Tibial artery (tissue), 4 donors: ENCODE measurements around the gene CDC6.

Source experiments
- DNase-seq, 2 donors: peaks; one replicate each; pipeline ENCODE4 v3.0.0-alpha.2; 2019
- H3K27ac ChIP-seq, 2 donors: fragments of 200-600 bp; sonication (generic) in 1 of 2; 1 replicate in 1 of 2; 2 replicates in 1 of 2; pipeline ENCODE4 v1.5.1; 2018 to 2019; ENCODE audit warnings: mild to moderate bottlenecking in 1 of 2
- H3K27me3 ChIP-seq, 2 donors: fragments of 200-600 bp; sonication (generic) in 1 of 2; one replicate each; pipeline versions ENCODE4 v1.5.1 to v1.6.0; 2016 to 2019
- H3K36me3 ChIP-seq, 3 donors: fragments of 200-600 bp; sonication (generic) in 2 of 3; one replicate each; pipeline ENCODE4 v1.5.1; 2016 to 2019; ENCODE audit warnings: mild to moderate bottlenecking in 2 of 3
- H3K4me1 ChIP-seq, 4 donors: fragments of 200-600 bp; sonication (generic) in 2 of 4; 1 replicate in 3 of 4; 2 replicates in 1 of 4; pipeline ENCODE4 v1.5.1; 2016 to 2019
- H3K4me3 ChIP-seq, 2 donors: fragments of 200-600 bp; sonication (generic) in 1 of 2; 1 replicate in 1 of 2; 2 replicates in 1 of 2; pipeline ENCODE4 v1.5.1; 2018 to 2019; ENCODE audit warnings: mild to moderate bottlenecking in 2 of 2
- H3K9me3 ChIP-seq, 3 donors: fragments of 200-600 bp; sonication (generic) in 1 of 3; one replicate each; pipeline ENCODE4 v1.5.1; 2016 to 2019
- intact Hi-C: fragments of 100-400 bp; cut with DNase I; formaldehyde crosslinking; loops from one replicate; pipeline ENCODE4 v1.15.0; 2023; ENCODE audit warnings: low total_unique reads
- TF ChIP-seq, protein P1 (sequence below), 2 experiments: fragments of 200-600 bp in 1 of 2; fragments of 450-650 bp in 1 of 2; IDR thresholded peaks; one replicate each; pipeline ENCODE4 v1.5.1; 2017 to 2019; ENCODE audit warnings: antibody characterized with exemption in 2 of 2, mild to moderate bottlenecking in 1 of 2, moderate library complexity in 1 of 2

Gene CDC6

GRCh38 chr17:40326832-40327199 lies 39.1 kb downstream of the CDC6 start:
- H3K4me3 ChIP-seq = peak overlapping the region in 1 of 2 donors; percentile 27
- TF ChIP-seq, protein P1, sequence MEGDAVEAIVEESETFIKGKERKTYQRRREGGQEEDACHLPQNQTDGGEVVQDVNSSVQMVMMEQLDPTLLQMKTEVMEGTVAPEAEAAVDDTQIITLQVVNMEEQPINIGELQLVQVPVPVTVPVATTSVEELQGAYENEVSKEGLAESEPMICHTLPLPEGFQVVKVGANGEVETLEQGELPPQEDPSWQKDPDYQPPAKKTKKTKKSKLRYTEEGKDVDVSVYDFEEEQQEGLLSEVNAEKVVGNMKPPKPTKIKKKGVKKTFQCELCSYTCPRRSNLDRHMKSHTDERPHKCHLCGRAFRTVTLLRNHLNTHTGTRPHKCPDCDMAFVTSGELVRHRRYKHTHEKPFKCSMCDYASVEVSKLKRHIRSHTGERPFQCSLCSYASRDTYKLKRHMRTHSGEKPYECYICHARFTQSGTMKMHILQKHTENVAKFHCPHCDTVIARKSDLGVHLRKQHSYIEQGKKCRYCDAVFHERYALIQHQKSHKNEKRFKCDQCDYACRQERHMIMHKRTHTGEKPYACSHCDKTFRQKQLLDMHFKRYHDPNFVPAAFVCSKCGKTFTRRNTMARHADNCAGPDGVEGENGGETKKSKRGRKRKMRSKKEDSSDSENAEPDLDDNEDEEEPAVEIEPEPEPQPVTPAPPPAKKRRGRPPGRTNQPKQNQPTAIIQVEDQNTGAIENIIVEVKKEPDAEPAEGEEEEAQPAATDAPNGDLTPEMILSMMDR (IDR thresholded peaks at IDR 0.05) = no peak
- peak overlapping the region; percentile 94 to 95 for H3K27ac ChIP-seq
- no peaks in the 10 kb centered on the region for H3K9me3 ChIP-seq
- no peak for DNase-seq
- intact Hi-C loops = no loop called here
- H3K36me3 ChIP-seq = peaks cover 0 to 5% (median 3%) of the 10 kb centered on the region in 3 donors
- H3K27me3 ChIP-seq = no peaks in the 10 kb centered on the region
- peaks cover 19 to 100% (median 95%) of the 10 kb centered on the region in 4 donors for H3K4me1 ChIP-seq

DNA sequence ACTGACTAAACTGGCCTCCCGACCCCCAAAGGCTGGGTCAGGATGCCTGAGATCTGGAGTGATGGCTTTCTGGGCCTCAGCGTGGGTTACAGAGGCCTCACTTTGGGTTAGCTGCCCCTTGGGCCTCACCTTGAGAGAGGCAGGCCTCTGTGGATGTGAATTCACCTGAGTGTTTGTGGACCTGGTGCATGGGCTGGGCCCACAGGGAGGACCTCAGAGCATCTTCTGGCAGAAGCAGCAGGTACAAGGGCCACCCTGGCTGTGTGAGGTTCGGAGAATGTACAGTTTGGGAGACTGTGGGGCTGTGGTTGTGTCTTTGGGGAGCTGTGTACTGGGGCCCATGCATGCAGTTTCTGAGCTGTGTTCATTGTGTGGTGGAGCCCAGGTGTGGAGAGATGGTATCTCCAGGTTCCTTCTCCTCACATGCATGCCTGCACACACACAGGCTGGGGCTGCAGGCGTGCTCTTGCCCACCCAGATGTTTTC lies 39.6 kb downstream of the CDC6 start:
- Histone ChIP-seq H3K4me1 (peaks cover 21 to 100% (median 95%) of the 10 kb centered on the region in 4 donors), H3K4me3 (peak overlapping the region in 1 of 2 donors; percentile 27), H3K27ac (peak overlapping the region; percentile 94 to 95), H3K27me3 (no peaks in the 10 kb centered on the region), H3K9me3 (no peaks in the 10 kb centered on the region), H3K36me3 (peaks cover 0 to 5% (median 3%) of the 10 kb centered on the region in 3 donors)
- intact Hi-C loops = no loop called here
- TF ChIP-seq, protein P1 (IDR thresholded peaks at IDR 0.05) = no peak
- DNase-seq = no peak

- intact Hi-C loops = no loop called here
- H3K36me3 ChIP-seq = peaks cover 0 to 5% (median 3%) of the 10 kb centered on the region in 3 donors
- no peaks in the 10 kb centered on the region for H3K27me3 ChIP-seq
- H3K4me1 ChIP-seq = peaks cover 26 to 100% (median 95%) of the 10 kb centered on the region in 4 donors
- peak in 1 of 2 donors; percentile 69 for DNase-seq
- TF ChIP-seq, protein P1 (IDR thresholded peaks at IDR 0.05) = no peak
- H3K27ac ChIP-seq = peak overlapping the region; percentile 94 to 95
- H3K4me3 ChIP-seq = no peak overlapping the region
- H3K9me3 ChIP-seq = no peaks in the 10 kb centered on the region
Measured at GRCh38 chr17:40327735-40328385, 40.2 kb downstream of the CDC6 start.

DNA sequence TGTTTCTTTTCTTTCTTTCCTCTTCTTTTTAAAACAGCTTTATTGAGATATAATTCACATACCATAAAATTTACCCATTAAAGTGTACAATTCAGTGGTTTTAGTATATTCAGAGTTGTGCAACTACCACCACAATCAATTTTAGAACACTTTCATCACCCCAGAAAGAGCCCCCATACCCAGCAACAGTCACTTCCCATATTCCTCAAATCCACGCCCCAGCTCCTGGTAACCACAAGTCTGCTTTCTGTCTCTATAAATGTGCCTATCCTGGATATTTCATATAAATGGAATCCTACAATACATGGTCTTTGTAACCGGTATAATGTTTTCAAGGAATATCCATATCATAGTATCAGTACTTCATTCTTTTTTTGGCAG lies 40.7 kb downstream of the CDC6 start:
- H3K36me3 ChIP-seq = peaks cover 0 to 5% (median 3%) of the 10 kb centered on the region in 3 donors
- no peak overlapping the region for H3K4me3 ChIP-seq
- H3K27me3 ChIP-seq = no peaks in the 10 kb centered on the region
- H3K4me1 ChIP-seq = peaks cover 26 to 100% (median 95%) of the 10 kb centered on the region in 4 donors
- TF ChIP-seq, protein P1 (IDR thresholded peaks at IDR 0.05) = no peak
- intact Hi-C loops = no loop called here
- no peak for DNase-seq
- no peaks in the 10 kb centered on the region for H3K9me3 ChIP-seq
- peak overlapping the region; percentile 94 to 95 for H3K27ac ChIP-seq

DNA sequence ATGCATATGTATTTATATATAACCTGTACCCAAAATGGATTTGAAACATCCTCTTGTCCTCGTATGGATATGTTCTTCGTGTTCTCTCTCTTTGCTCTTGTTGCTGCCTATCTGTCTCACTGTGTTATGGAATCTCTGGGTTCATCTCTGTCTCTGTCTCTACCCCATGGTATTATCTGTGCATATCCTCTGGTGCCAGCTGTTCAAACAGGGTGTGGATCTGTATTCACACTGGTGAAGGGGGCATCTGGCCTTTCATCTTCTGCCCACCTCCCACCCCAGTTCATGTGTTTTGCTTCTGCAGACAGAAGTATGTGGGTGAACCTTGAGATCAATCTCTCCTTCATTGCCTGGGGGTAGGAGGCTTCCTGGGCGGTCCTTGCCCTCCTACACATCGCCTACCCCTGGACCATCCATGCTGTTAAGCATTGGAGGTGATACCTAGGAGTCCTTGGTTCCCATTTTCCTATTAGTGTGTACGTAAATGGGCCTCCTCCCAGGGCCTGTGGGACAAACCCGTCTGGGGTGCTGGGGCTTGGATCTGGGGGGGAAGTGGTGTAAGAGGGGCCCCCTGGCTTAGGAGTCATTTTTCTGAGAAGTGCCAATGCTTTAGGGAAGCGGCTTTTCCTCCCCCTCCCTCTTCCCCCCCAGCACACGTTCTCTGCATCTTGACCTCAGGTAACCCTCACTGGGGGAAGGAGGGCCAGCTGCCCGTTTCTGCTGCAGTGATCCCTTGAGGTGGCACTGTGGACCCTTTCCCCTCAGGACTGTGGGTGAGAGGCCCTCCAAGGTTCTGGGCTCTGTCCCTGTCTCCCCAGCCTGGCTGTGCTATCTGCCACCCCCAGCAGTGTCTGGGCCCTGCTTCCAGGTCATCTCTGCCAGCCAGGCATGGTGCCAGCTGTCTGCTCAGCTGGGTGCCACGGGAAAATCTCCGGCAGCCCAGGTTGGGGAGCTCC lies 42.4 kb downstream of the CDC6 start:
- TF ChIP-seq, protein P1 (IDR thresholded peaks at IDR 0.05) = no peak
- Histone ChIP-seq H3K9me3 (no peaks in the 10 kb centered on the region), H3K27ac (peak overlapping the region; percentile 76 to 94), H3K4me1 (peaks cover 20 to 100% (median 95%) of the 10 kb centered on the region in 4 donors), H3K27me3 (no peaks in the 10 kb centered on the region), H3K4me3 (no peak overlapping the region), H3K36me3 (peaks cover 0 to 5% (median 3%) of the 10 kb centered on the region in 3 donors)
- peak in 1 of 2 donors; percentile 84 for DNase-seq
- intact Hi-C loops = no loop called here
